ENCODE results near the gene INTU. TPM values are rescaled to one million over a fixed set of nuclear protein-coding genes. Genes with fewer than 3 reads are reported as not detected.
"Not testable (repeated sequence)": the region's sequence is repeated elsewhere in the genome, so short reads cannot be mapped to it uniquely, and the experiment has no call there.

INTU gene
- total RNA-seq, 8 experiments from 2014 or later = 5.2 to 21.5 (median 13.0) TPM

GRCh38 chr4:127622621-127622920, 10.2 kb upstream of the INTU start:
- in situ Hi-C loops (cut with MboI; ENCODE audit: low pct_unique_long_range_greater_than_20kb in 2 of 9, low sequenced_read_pairs in 9 of 9, unreplicated experiment in 9 of 9) = loop anchor here in 3 of 9 experiments (25.0 kb wide), 2 partner anchors 90 to 115 kb away; partner anchors contain the start of gene SLC25A31 (in 2 of the 3)
- WGBS, 10 experiments = 10 to 100% (median 28%) methylated on average over 2 to 10 of the region's 12 CpGs; no CpG with 5 or more reads in 5 of the 10 experiments
- no peak for ATAC-seq (replicated peaks in 6 of 8)
- Histone ChIP-seq H3K27ac (no peak overlapping the region), H3K4me3 (peak overlapping the region; percentile 39 to 59 (median 51)), H3K4me1 (replicated peaks in 1 of 2) (no peaks in the 10 kb centered on the region)

GRCh38 chr4:127622921-127623796, 9.6 kb upstream of the INTU start:
- 0 to 11% (median 0%) methylated on average over 2 to 26 of the region's 81 CpGs; no CpG with 5 or more reads in 5 of the 10 experiments for WGBS, 10 experiments
- no peaks in the 10 kb centered on the region for H3K4me1 ChIP-seq (replicated peaks in 1 of 2)
- no peak overlapping the region for H3K27ac ChIP-seq
- in situ Hi-C loops (cut with MboI; ENCODE audit: low pct_unique_long_range_greater_than_20kb in 2 of 9, low sequenced_read_pairs in 9 of 9, unreplicated experiment in 9 of 9) = loop anchor here in 3 of 9 experiments (25.0 kb wide), 2 partner anchors 89 to 114 kb away; partner anchors contain the start of gene SLC25A31 (in 2 of the 3)
- peak overlapping the region; percentile 39 to 59 (median 51) for H3K4me3 ChIP-seq
- peak; percentile 83 to 95 (median 94) for ATAC-seq (replicated peaks in 6 of 8)

GRCh38 chr4:127623797-127624083, 9.0 kb upstream of the INTU start:
- 2 to 56% (median 22%) methylated on average over 1 to 7 of the region's 7 CpGs; no CpG with 5 or more reads in 2 of the 10 experiments for WGBS, 10 experiments
- H3K27ac ChIP-seq = no peak overlapping the region
- no peak for ATAC-seq (replicated peaks in 6 of 8)
- H3K4me3 ChIP-seq = peak overlapping the region; percentile 39 to 59 (median 51)
- H3K4me1 ChIP-seq (replicated peaks in 1 of 2) = no peaks in the 10 kb centered on the region
- in situ Hi-C loops (cut with MboI; ENCODE audit: low pct_unique_long_range_greater_than_20kb in 2 of 9, low sequenced_read_pairs in 9 of 9, unreplicated experiment in 9 of 9) = loop anchor here in 3 of 9 experiments (25.0 kb wide), 2 partner anchors 89 to 114 kb away; partner anchors contain the start of gene SLC25A31 (in 2 of the 3)

GRCh38 chr4:127624173-127624572, 8.6 kb upstream of the INTU start:
- in situ Hi-C loops (cut with MboI; ENCODE audit: low pct_unique_long_range_greater_than_20kb in 2 of 9, low sequenced_read_pairs in 9 of 9, unreplicated experiment in 9 of 9) = loop anchor here in 3 of 9 experiments (25.0 kb wide), 2 partner anchors 88 to 113 kb away; partner anchors contain the start of gene SLC25A31 (in 2 of the 3)
- WGBS, 10 experiments = 10 to 80% (median 26%) methylated on average over 3 to 8 of the region's 8 CpGs
- Histone ChIP-seq H3K27ac (no peak overlapping the region), H3K4me3 (peak overlapping the region; percentile 39 to 59 (median 51)), H3K4me1 (replicated peaks in 1 of 2) (no peaks in the 10 kb centered on the region)
- no peak for ATAC-seq (replicated peaks in 6 of 8)

GRCh38 chr4:127629371-127629770, 3.4 kb upstream of the INTU start:
- no peak for ATAC-seq (replicated peaks in 6 of 8)
- Histone ChIP-seq H3K4me3 (no peak overlapping the region), H3K4me1 (replicated peaks in 1 of 2) (peaks cover 0 to 11% of the 10 kb centered on the region in 2 donors), H3K27ac (no peak overlapping the region)
- in situ Hi-C loops (cut with MboI; ENCODE audit: low pct_unique_long_range_greater_than_20kb in 2 of 9, low sequenced_read_pairs in 9 of 9, unreplicated experiment in 9 of 9) = no loop called here
- WGBS, 10 experiments = 50 to 100% (median 93%) methylated on average over 2 to 3 of the region's 3 CpGs; no CpG with 5 or more reads in 1 of the 10 experiments

- no peak for ATAC-seq (replicated peaks in 6 of 8)
- H3K4me3 ChIP-seq = no peak overlapping the region
- H3K27ac ChIP-seq = no peak overlapping the region
- H3K4me1 ChIP-seq (replicated peaks in 1 of 2) = peaks cover 0 to 14% of the 10 kb centered on the region in 2 donors
- in situ Hi-C loops (cut with MboI; ENCODE audit: low pct_unique_long_range_greater_than_20kb in 2 of 9, low sequenced_read_pairs in 9 of 9, unreplicated experiment in 9 of 9) = no loop called here
- WGBS, 10 experiments = 80 to 100% (median 93%) methylated on average over 1 to 5 of the region's 5 CpGs; no CpG with 5 or more reads in 2 of the 10 experiments
Measured at GRCh38 chr4:127630152-127630551, 2.6 kb upstream of the INTU start.

- no peak for ATAC-seq (replicated peaks in 6 of 8)
- in situ Hi-C loops (cut with MboI; ENCODE audit: low pct_unique_long_range_greater_than_20kb in 2 of 9, low sequenced_read_pairs in 9 of 9, unreplicated experiment in 9 of 9) = no loop called here
- Histone ChIP-seq H3K4me1 (replicated peaks in 1 of 2) (peaks cover 0 to 14% of the 10 kb centered on the region in 2 donors), H3K27ac (no peak overlapping the region), H3K4me3 (no peak overlapping the region)
- WGBS, 10 experiments = 0 to 88% (median 59%) methylated on average over 1 to 2 of the region's 2 CpGs
Measured at GRCh38 chr4:127631420-127631819, 1.3 kb upstream of the INTU start.

GRCh38 chr4:127634181-127634580, 1.4 kb downstream of the INTU start:
- in situ Hi-C loops (cut with MboI; ENCODE audit: low pct_unique_long_range_greater_than_20kb in 2 of 9, low sequenced_read_pairs in 9 of 9, unreplicated experiment in 9 of 9) = no loop called here
- Histone ChIP-seq H3K27ac (no peak overlapping the region), H3K4me1 (replicated peaks in 1 of 2) (peaks cover 0 to 14% of the 10 kb centered on the region in 2 donors), H3K4me3 (peak overlapping the region in 1 of 5 donors; percentile 53)
- no peak for ATAC-seq (replicated peaks in 6 of 8)
- WGBS, 10 experiments = 17 to 89% (median 83%) methylated on average over 1 to 3 of the region's 3 CpGs

GRCh38 chr4:127641524-127641923, 8.8 kb downstream of the INTU start:
- Histone ChIP-seq H3K4me1 (replicated peaks in 1 of 2) (no peaks in the 10 kb centered on the region), H3K27ac (no peak overlapping the region), H3K4me3 (no peak overlapping the region)
- 13 to 100% (median 68%) methylated on average over 2 to 4 of the region's 4 CpGs; no CpG with 5 or more reads in 2 of the 10 experiments for WGBS, 10 experiments
- in situ Hi-C loops (cut with MboI; ENCODE audit: low pct_unique_long_range_greater_than_20kb in 2 of 9, low sequenced_read_pairs in 9 of 9, unreplicated experiment in 9 of 9) = no loop called here
- ATAC-seq (replicated peaks in 6 of 8) = peak in 3 of 8 experiments; percentile 71 to 99 (median 96)

GRCh38 chr4:127642169-127642568, 9.4 kb downstream of the INTU start:
- H3K27ac ChIP-seq = no peak overlapping the region
- ATAC-seq (replicated peaks in 6 of 8) = no peak
- no peaks in the 10 kb centered on the region for H3K4me1 ChIP-seq (replicated peaks in 1 of 2)
- H3K4me3 ChIP-seq = no peak overlapping the region
- in situ Hi-C loops (cut with MboI; ENCODE audit: low pct_unique_long_range_greater_than_20kb in 2 of 9, low sequenced_read_pairs in 9 of 9, unreplicated experiment in 9 of 9) = no loop called here

- in situ Hi-C loops (cut with MboI; ENCODE audit: low pct_unique_long_range_greater_than_20kb in 2 of 9, low sequenced_read_pairs in 9 of 9, unreplicated experiment in 9 of 9) = no loop called here
- H3K4me3 ChIP-seq = no peak overlapping the region
- no peaks in the 10 kb centered on the region for H3K4me1 ChIP-seq (replicated peaks in 1 of 2)
- WGBS, 10 experiments = 96 to 100% (median 100%) methylated on average over 1 to 4 of the region's 4 CpGs
- ATAC-seq (replicated peaks in 6 of 8) = no peak
- no peak overlapping the region for H3K27ac ChIP-seq
Measured at GRCh38 chr4:127643791-127644190, 11.0 kb downstream of the INTU start.

GRCh38 chr4:127648061-127648460, 15.3 kb downstream of the INTU start:
- 80 to 100% (median 94%) methylated on average over 1 to 3 of the region's 3 CpGs; no CpG with 5 or more reads in 1 of the 10 experiments for WGBS, 10 experiments
- in situ Hi-C loops (cut with MboI; ENCODE audit: low pct_unique_long_range_greater_than_20kb in 2 of 9, low sequenced_read_pairs in 9 of 9, unreplicated experiment in 9 of 9) = no loop called here
- ATAC-seq (replicated peaks in 6 of 8) = no peak
- Histone ChIP-seq H3K4me3 (no peak overlapping the region), H3K27ac (no peak overlapping the region), H3K4me1 (replicated peaks in 1 of 2) (no peaks in the 10 kb centered on the region)

- H3K27ac ChIP-seq; H3K4me1 ChIP-seq (replicated peaks in 1 of 2); in situ Hi-C loops (cut with MboI; ENCODE audit: low pct_unique_long_range_greater_than_20kb in 2 of 9, low sequenced_read_pairs in 9 of 9, unreplicated experiment in 9 of 9); ATAC-seq (replicated peaks in 6 of 8); H3K4me3 ChIP-seq: not testable (repeated sequence)
- WGBS, 10 experiments = no CpG with 5 or more reads among the region's 17 CpGs
Measured at GRCh38 chr4:127655590-127655989, 22.8 kb downstream of the INTU start.

All from motor neuron (in vitro differentiated cells).